ENCODE measurements around the gene TANGO2. TPM values are rescaled to one million over a fixed set of nuclear protein-coding genes. Genes with fewer than 3 reads are reported as not detected.

The TANGO2 gene
- total and polyA plus RNA-seq, 2 of the 8 experiments (the other 6 are each of a cell fraction or from before 2014, with no cell fraction given): 10.1 to 18.4 TPM

- TF ChIP-seq EP300 (IDR thresholded peaks at IDR 0.05; ENCODE audit: borderline replicate concordance in 1 of 2, low read depth in 2 of 2, low read length in 2 of 2) (no peak), RNF2 (IDR thresholded peaks at IDR 0.05; ENCODE audit: borderline replicate concordance, low read depth, low read length, missing control alignments, poor library complexity, severe bottlenecking) (no peak), TAF1 (IDR thresholded peaks at IDR 0.05; ENCODE audit: low read depth, low read length) (no peak), CEBPB (IDR thresholded peaks at IDR 0.05; ENCODE audit: low read depth, low read length) (no peak), POU5F1 (IDR thresholded peaks at IDR 0.05; ENCODE audit: low read depth, low read length) (no peak), SP2 (IDR thresholded peaks at IDR 0.05; ENCODE audit: low read length) (no peak), USF2 (IDR thresholded peaks at IDR 0.05; ENCODE audit: low read length) (no peak)
Observed at GRCh38 chr22:20062043-20062765, 41.3 kb downstream of the TANGO2 start (continued).

Measured in H1 (cell line).